Measurements from ENCODE around the gene IRS4.

The IRS4 gene

GRCh38 chrX:108736509-108737479 is at the start of gene IRS4:
IRS4 (minus strand) TSS chrX:108736563.
- no peak for DNase-seq

GRCh38 chrX:108772549-108772948 is 36.2 kb upstream of the IRS4 start:
- DNase-seq = no peak

GRCh38 chrX:108763559-108763958 is 27.2 kb upstream of the IRS4 start:
- no peak for DNase-seq

GRCh38 chrX:108740299-108740774 is 4.0 kb upstream of the IRS4 start:
- no peak for DNase-seq

GRCh38 chrX:108737754-108738153 is 1.4 kb upstream of the IRS4 start:
- no peak for DNase-seq

- DNase-seq = no peak
Measured at GRCh38 chrX:108735679-108736508, 469 bp downstream of the IRS4 start.

- no peak for DNase-seq
Measured at GRCh38 chrX:108735091-108735678, 1.2 kb downstream of the IRS4 start.

GRCh38 chrX:108734426-108734825 is 1.9 kb downstream of the IRS4 start:
- DNase-seq = no peak

GRCh38 chrX:108732630-108733321 is 3.6 kb downstream of the IRS4 start:
- no peak for DNase-seq

GRCh38 chrX:108731153-108731552 is 5.2 kb downstream of the IRS4 start:
- no peak for DNase-seq

GRCh38 chrX:108726748-108727147 is 9.6 kb downstream of the IRS4 start:
- DNase-seq = no peak

- no peak for DNase-seq
Measured at GRCh38 chrX:108722561-108722960, 13.8 kb downstream of the IRS4 start.

GRCh38 chrX:108712886-108713285 is 23.5 kb downstream of the IRS4 start:
- DNase-seq = no peak

GRCh38 chrX:108704839-108705238 is 31.5 kb downstream of the IRS4 start:
- no peak for DNase-seq

- DNase-seq = no peak
Measured at GRCh38 chrX:108702530-108702929, 33.8 kb downstream of the IRS4 start.

- no peak for DNase-seq
Measured at GRCh38 chrX:108701633-108702032, 34.7 kb downstream of the IRS4 start.

GRCh38 chrX:108699368-108699767 is 37.0 kb downstream of the IRS4 start:
- no peak for DNase-seq

- no peak for DNase-seq
Measured at GRCh38 chrX:108696690-108697089, 39.7 kb downstream of the IRS4 start.
